GM08714 (cell line): ENCODE data around the gene PHRF1.

Source experiments
- H3K4me3 ChIP-seq: fragments of 200-500 bp; sonication (Bioruptor generic); 2 replicates; pipeline ENCODE4 v1.5.1; 2014; ENCODE audit warnings: mild to moderate bottlenecking, low read length, inconsistent platforms
- ZNF274 ChIP-seq: IDR thresholded peaks from 2 replicates; pipeline ENCODE4 v1.6.1; 2012; ENCODE audit warnings: mild to moderate bottlenecking, low read depth, low read length

The PHRF1 gene

DNA sequence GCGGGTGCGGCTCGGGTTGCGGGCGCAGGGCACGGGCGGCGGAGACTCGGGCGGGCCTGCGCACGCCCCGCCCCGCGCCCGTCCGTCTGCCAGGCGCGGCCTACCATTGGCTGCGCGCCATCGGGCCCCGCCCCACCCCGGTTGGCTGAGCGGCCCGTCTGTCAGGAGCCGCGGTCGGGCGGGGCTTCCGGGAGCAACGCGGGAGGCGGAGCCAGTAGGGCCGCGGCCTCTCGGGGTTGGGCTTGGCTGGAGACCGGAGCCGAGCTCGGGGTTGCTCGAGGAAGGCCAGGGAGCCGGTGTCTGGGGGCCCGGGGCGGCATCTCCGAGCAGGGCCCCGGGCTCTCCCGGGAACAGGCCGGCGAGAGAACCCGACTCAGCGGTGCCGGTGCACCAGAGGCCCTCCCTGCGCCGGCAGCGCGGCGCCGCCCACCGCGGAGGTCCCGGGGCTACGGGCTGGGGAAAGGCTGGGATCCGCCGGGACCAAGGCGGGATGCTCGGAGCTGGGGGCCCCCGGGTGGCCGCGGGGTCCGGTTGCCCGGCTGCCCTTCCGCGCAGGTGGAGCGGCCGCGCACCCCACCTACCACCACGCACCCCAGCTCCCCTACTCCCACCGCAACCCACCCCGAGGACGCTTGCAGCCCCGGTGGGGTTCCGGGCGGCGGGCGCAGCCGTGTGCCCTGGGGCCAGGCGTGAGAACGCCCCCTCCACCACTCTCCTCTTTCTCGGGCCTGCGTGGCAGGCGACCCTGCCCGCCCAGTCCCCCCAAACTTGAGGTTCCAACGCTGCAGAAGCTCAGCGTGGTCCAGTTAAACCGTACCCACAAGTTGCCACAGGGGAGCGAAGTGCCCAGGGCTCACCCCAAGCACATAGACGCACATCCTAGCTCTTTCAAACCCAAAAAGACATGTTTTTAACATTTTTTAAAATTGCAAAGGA is 40.5 kb upstream of the PHRF1 start, which contains the start of gene HRAS:
HRAS (minus strand) TSS at position 58 of the 936 bp plus-strand sequence.
- TF ChIP-seq ZNF274: no peak
- H3K4me3 ChIP-seq: peak within 1 kb of the TSS; percentile 86

GRCh38 chr11:536841-537621 is 39.2 kb upstream of the PHRF1 start, which contains the start of gene LRRC56:
Gene LRRC56, plus strand, starts transcription at chr11:537527. Its CDS starts 3,158 bp downstream, at chr11:540685.
- peak within 1 kb of the TSS; percentile 39; the same call in 1 of the 2 replicates for H3K4me3 ChIP-seq
- no peak for TF ChIP-seq ZNF274

- peak overlapping the region; percentile 34; the same call in 1 of the 2 replicates for H3K4me3 ChIP-seq
- TF ChIP-seq ZNF274: no peak
Observed at GRCh38 chr11:537622-538430, 38.4 kb upstream of the PHRF1 start.

GRCh38 chr11:538431-539051 is 37.7 kb upstream of the PHRF1 start:
- no peak for TF ChIP-seq ZNF274
- H3K4me3 ChIP-seq: no peak overlapping the region

- TF ChIP-seq ZNF274: no peak
- no peak overlapping the region for H3K4me3 ChIP-seq
Observed at GRCh38 chr11:539971-540481, 36.2 kb upstream of the PHRF1 start.

- no peak overlapping the region for H3K4me3 ChIP-seq
- no peak for TF ChIP-seq ZNF274
Observed at GRCh38 chr11:540583-541432, 35.5 kb upstream of the PHRF1 start.

GRCh38 chr11:541433-541885 is 34.8 kb upstream of the PHRF1 start:
- no peak for TF ChIP-seq ZNF274

GRCh38 chr11:544817-545166 is 31.5 kb upstream of the PHRF1 start:
- no peak for TF ChIP-seq ZNF274
- no peak overlapping the region for H3K4me3 ChIP-seq

More at GRCh38 chr11:541433-541885, 34.8 kb upstream of the PHRF1 start:
- H3K4me3 ChIP-seq: no peak overlapping the region

GRCh38 chr11:545171-545570 is 31.1 kb upstream of the PHRF1 start:
- TF ChIP-seq ZNF274: no peak
- H3K4me3 ChIP-seq: no peak overlapping the region

DNA sequence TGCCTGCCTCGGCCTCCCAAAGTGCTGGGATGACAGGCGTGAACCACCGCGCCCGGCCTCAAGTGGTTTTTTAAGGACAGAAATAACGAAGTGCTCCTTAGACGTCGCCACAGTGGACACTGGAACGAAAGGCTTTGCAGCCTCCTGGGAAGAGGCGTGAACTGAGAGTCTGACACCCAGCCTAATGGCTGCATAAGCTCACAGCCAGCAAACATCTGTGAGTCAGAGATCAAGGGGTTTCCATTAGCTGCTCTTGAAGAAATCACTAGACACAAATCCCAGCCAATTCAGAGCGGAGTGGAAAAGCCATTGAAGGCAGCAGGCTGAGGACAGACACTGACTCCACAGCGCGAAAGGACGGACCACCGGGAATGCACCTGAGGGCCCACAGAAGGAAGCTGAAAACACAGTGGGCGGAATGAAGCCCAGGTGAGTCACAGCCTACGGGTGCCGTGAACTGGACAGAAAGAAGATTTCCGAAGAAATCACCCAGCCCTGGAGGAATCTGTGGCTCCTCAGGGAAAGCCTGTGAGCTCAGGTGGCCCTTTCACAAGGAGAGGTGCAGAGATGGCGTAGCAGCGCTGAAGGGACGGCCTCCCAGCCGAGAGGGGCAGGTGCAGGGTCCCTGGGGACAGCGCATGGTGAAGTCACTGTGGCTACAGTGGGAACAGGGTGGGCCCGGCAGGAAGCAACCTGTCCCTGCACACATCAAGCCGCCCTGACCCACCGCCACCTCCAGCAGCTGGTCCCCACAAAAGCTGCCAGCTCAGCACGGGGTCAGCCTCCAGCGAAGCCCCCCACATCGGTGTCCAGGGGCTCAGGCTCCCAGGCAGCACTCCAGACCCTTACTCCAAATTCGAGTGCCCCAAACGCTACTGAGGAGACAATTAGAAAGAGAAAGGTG is 27.3 kb upstream of the PHRF1 start:
- H3K4me3 ChIP-seq: no peak overlapping the region
- no peak for TF ChIP-seq ZNF274

- H3K4me3 ChIP-seq: no peak overlapping the region
- TF ChIP-seq ZNF274: no peak
Observed at GRCh38 chr11:550021-550745, 26.1 kb upstream of the PHRF1 start.

DNA sequence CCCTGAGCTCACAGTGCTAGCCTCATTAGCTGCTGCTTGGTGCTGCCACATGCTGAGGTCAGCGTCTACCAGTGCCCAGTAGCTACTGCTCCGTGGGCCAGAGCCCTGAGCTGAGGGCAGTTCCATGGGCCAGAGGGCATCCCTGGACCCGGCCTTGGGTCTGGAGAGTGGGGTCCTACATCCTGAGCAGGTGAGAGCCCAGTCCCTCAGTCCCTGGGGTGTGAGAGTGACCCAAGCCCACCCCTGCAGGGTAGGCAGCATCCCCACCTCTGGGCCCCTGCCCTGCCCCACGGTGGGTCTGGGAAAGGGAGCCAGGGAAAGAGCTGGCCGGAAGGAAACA is 25.6 kb upstream of the PHRF1 start:
- no peak overlapping the region for H3K4me3 ChIP-seq
- no peak for TF ChIP-seq ZNF274
